MM.1S (cell line): Measurements from ENCODE around the gene M6PR.

Source experiments
- EZH2 ChIP-seq: fragments of 300-600 bp; sonication (generic); optimal IDR thresholded peaks from 2 replicates; pipeline ENCODE3; 2017; ENCODE audit warnings: low read depth, mild to moderate bottlenecking, antibody characterized with exemption, low read length, mixed read lengths
- EZH2phosphoT487 ChIP-seq: fragments of 300-600 bp; sonication (generic); IDR thresholded peaks from 2 replicates; pipeline ENCODE4 v1.6.1; 2018; ENCODE audit warnings: antibody characterized with exemption, low read length
- TF ChIP-seq, protein P1 (sequence below): fragments of 300-600 bp; sonication (generic); IDR thresholded peaks from 2 replicates; pipeline ENCODE4 v1.5.1; 2016; ENCODE audit warnings: antibody characterized with exemption, low read length, mixed read lengths

- TF ChIP-seq, protein P1, sequence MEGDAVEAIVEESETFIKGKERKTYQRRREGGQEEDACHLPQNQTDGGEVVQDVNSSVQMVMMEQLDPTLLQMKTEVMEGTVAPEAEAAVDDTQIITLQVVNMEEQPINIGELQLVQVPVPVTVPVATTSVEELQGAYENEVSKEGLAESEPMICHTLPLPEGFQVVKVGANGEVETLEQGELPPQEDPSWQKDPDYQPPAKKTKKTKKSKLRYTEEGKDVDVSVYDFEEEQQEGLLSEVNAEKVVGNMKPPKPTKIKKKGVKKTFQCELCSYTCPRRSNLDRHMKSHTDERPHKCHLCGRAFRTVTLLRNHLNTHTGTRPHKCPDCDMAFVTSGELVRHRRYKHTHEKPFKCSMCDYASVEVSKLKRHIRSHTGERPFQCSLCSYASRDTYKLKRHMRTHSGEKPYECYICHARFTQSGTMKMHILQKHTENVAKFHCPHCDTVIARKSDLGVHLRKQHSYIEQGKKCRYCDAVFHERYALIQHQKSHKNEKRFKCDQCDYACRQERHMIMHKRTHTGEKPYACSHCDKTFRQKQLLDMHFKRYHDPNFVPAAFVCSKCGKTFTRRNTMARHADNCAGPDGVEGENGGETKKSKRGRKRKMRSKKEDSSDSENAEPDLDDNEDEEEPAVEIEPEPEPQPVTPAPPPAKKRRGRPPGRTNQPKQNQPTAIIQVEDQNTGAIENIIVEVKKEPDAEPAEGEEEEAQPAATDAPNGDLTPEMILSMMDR, result no peak
- TF ChIP-seq EZH2, result no peak
- no peak for TF ChIP-seq EZH2phosphoT487
Measured at GRCh38 chr12:8987685-8988084, 38.2 kb upstream of the M6PR start.
